Measurements from ENCODE around the gene ARHGAP6.
A peak's percentile ranks its signal among the peaks of the same experiment; 100 is the strongest.

ARHGAP6 gene

GRCh38 chrX:11355259-11355909, 310.3 kb downstream of the ARHGAP6 start:
- H3K4me3 ChIP-seq (ENCODE audit: low read depth, low read length) = no peak overlapping the region
- no peak for TF ChIP-seq CTCF (IDR thresholded peaks at IDR 0.05; ENCODE audit: control insufficient read depth, extremely low read depth, insufficient read depth)
- no peak for DNase-seq (ENCODE audit: low read depth)

- DNase-seq (ENCODE audit: low read depth) = peak; percentile 82
- no peak for TF ChIP-seq CTCF (IDR thresholded peaks at IDR 0.05; ENCODE audit: control insufficient read depth, extremely low read depth, insufficient read depth)
- no peak overlapping the region for H3K4me3 ChIP-seq (ENCODE audit: low read depth, low read length)
These were observed 313.4 kb downstream of the ARHGAP6 start for GRCh38 chrX:11352296-11352741.

- H3K4me3 ChIP-seq (ENCODE audit: low read depth, low read length) = no peak overlapping the region
- DNase-seq (ENCODE audit: low read depth) = peak; percentile 69
- TF ChIP-seq CTCF (IDR thresholded peaks at IDR 0.05; ENCODE audit: control insufficient read depth, extremely low read depth, insufficient read depth) = no peak
These were observed 314.1 kb downstream of the ARHGAP6 start for GRCh38 chrX:11351375-11352295.

- no peak for TF ChIP-seq CTCF (IDR thresholded peaks at IDR 0.05; ENCODE audit: control insufficient read depth, extremely low read depth, insufficient read depth)
- H3K4me3 ChIP-seq (ENCODE audit: low read depth, low read length) = no peak overlapping the region
- DNase-seq (ENCODE audit: low read depth) = no peak
These were observed 315.9 kb downstream of the ARHGAP6 start for GRCh38 chrX:11349661-11350337.

- DNase-seq (ENCODE audit: low read depth) = no peak
- no peak overlapping the region for H3K4me3 ChIP-seq (ENCODE audit: low read depth, low read length)
- TF ChIP-seq CTCF (IDR thresholded peaks at IDR 0.05; ENCODE audit: control insufficient read depth, extremely low read depth, insufficient read depth) = no peak
These were observed 316.7 kb downstream of the ARHGAP6 start for GRCh38 chrX:11349020-11349419.

- no peak overlapping the region for H3K4me3 ChIP-seq (ENCODE audit: low read depth, low read length)
- TF ChIP-seq CTCF (IDR thresholded peaks at IDR 0.05; ENCODE audit: control insufficient read depth, extremely low read depth, insufficient read depth) = no peak
- no peak for DNase-seq (ENCODE audit: low read depth)
These were observed 318.4 kb downstream of the ARHGAP6 start for GRCh38 chrX:11347300-11347699.
